Caco-2 (cell line): Measurements from ENCODE around the gene RNU1-1. TPM values are rescaled to one million over a fixed set of nuclear protein-coding genes. Genes with fewer than 3 reads are reported as not detected.
"Not testable (repeated sequence)": the region's sequence is repeated elsewhere in the genome, so short reads cannot be mapped to it uniquely, and the experiment has no call there.

Experiments used
- BruUV-seq: library from RNA; stranded (reverse); fragments of 400-500 nt; replicated peaks from 2 replicates; lab custom pipeline; 2021; lab: Mats Ljungman, UMichigan
- CTCF ChIA-PET: fragments of 300-600 bp; sonication (Branson Sonifier 250); formaldehyde crosslinking; loops from one replicate; lab custom pipeline; 2022; ENCODE audit warnings: antibody characterized with exemption; lab: Charles Lee
- POLR2A ChIA-PET: fragments of 300-600 bp; sonication (Branson Sonifier 250); formaldehyde crosslinking; loops from one replicate; lab custom pipeline; 2022; ENCODE audit warnings: antibody characterized with exemption; lab: Charles Lee
- DNase-seq, 2 experiments: peaks; one replicate each; pipeline versions ENCODE4 v3.0.0 to v3.0.0-alpha.2; 2020 to 2022
- H3K27me3 ChIP-seq: replicated peaks from 2 replicates; pipeline ENCODE4 v1.6.0; 2011; ENCODE audit warnings: low read length; ENCODE audit not compliant: control insufficient read depth, insufficient read depth
- H3K36me3 ChIP-seq: 2 replicates; pipeline ENCODE4 v1.5.1; 2011; ENCODE audit warnings: low read length; ENCODE audit not compliant: control insufficient read depth, insufficient read depth
- H3K4me1 ChIP-seq: fragments of 250-450 bp; sonication (Bioruptor Pico); 2 replicates; pipeline ENCODE4 v1.5.1; 2020; ENCODE audit warnings: mild to moderate bottlenecking
- H3K4me3 ChIP-seq: 2 replicates; pipeline ENCODE4 v1.5.1; 2011; ENCODE audit warnings: low read depth, mild to moderate bottlenecking, control low read depth, low read length
- H3K9me3 ChIP-seq: fragments of 250-450 bp; sonication (Bioruptor Pico); 2 replicates; pipeline ENCODE4 v1.5.1; 2020; ENCODE audit warnings: mild to moderate bottlenecking, moderate library complexity
- H3K27ac Mint-ChIP-seq: one replicate; pipeline ENCODE4 v1.8.0; 2022; ENCODE audit warnings: mixed read lengths; ENCODE audit not compliant: unreplicated experiment
- H3K27me3 Mint-ChIP-seq: one replicate; pipeline ENCODE4 v1.8.0; 2022; ENCODE audit warnings: mixed read lengths; ENCODE audit not compliant: insufficient read depth, unreplicated experiment
- H3K36me3 Mint-ChIP-seq: one replicate; pipeline ENCODE4 v1.8.0; 2022; ENCODE audit warnings: mild to moderate bottlenecking, mixed read lengths; ENCODE audit not compliant: insufficient read depth, unreplicated experiment
- H3K4me1 Mint-ChIP-seq: one replicate; pipeline ENCODE4 v1.8.0; 2022; ENCODE audit warnings: low read depth, mixed read lengths; ENCODE audit not compliant: unreplicated experiment
- H3K4me3 Mint-ChIP-seq: one replicate; pipeline ENCODE4 v1.8.0; 2022; ENCODE audit warnings: mild to moderate bottlenecking, moderate library complexity, mixed read lengths; ENCODE audit not compliant: unreplicated experiment
- H3K9me3 Mint-ChIP-seq: one replicate; pipeline ENCODE4 v1.8.0; 2022; ENCODE audit warnings: mixed read lengths; ENCODE audit not compliant: unreplicated experiment
- intact Hi-C: fragments of 100-400 bp; cut with micrococcal nuclease; formaldehyde crosslinking; loops from one replicate; pipeline ENCODE4 v1.10.0; 2022; ENCODE audit not compliant: unreplicated experiment
- total RNA-seq: library from RNA; stranded (reverse); gene quantifications from 2 replicates; pipeline ENCODE4 v1.2.3, GENCODE V29; 2022
- TF ChIP-seq, protein P1 (sequence below), 2 experiments: fragments of 200-600 bp in 1 of 2; IDR thresholded peaks; 1 replicate in 1 of 2; 2 replicates in 1 of 2; pipeline versions ENCODE4 v1.5.1 to v1.8.0; 2011 to 2022; ENCODE audit warnings: antibody characterized with exemption in 1 of 2, control low read depth in 1 of 2, inconsistent platforms in 1 of 2, low read depth in 1 of 2, low read length in 1 of 2, mild to moderate bottlenecking in 1 of 2, moderate library complexity in 1 of 2; ENCODE audit not compliant: insufficient read depth in 1 of 2, severe bottlenecking in 1 of 2, unreplicated experiment in 1 of 2

The RNU1-1 gene
- total RNA-seq, 1 experiment from 2014 or later, result 1,622 TPM

DNA sequence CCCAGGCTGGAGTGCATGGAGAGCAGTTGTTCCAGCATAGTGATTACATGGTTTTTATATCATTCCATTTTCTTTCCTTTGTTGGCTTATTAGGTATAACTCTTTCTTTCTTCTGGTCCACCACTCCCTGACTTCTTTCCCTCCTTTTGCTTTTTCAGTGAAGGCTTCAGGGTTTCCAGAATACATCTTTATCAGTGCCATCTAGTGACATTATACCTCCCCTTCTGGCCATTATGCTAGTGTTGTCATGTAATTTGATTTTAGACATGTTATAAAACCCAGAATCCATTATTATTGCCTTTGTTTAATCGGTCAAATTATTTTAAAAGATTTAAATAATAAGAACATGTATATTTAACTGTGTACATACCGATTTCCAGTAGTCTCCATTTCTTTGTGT lies 10.6 kb downstream of the RNU1-1 start:
- Histone ChIP-seq H3K9me3 (no peaks in the 10 kb centered on the region; the same call in 1 of the 2 replicates), H3K27me3 (no peaks in the 10 kb centered on the region), H3K36me3 (no peaks in the 10 kb centered on the region), H3K4me1 (no peaks in the 10 kb centered on the region), H3K4me3 (no peak overlapping the region)
- BruUV-seq, result no TSS peak
- Mint-ChIP-seq H3K36me3 (no peaks in the 10 kb centered on the region), H3K4me3 (no peak overlapping the region), H3K4me1 (no peaks in the 10 kb centered on the region), H3K27ac (no peak overlapping the region), H3K27me3 (no peaks in the 10 kb centered on the region), H3K9me3 (no peaks in the 10 kb centered on the region)
- DNase-seq, result no peak
- TF ChIP-seq, protein P1, sequence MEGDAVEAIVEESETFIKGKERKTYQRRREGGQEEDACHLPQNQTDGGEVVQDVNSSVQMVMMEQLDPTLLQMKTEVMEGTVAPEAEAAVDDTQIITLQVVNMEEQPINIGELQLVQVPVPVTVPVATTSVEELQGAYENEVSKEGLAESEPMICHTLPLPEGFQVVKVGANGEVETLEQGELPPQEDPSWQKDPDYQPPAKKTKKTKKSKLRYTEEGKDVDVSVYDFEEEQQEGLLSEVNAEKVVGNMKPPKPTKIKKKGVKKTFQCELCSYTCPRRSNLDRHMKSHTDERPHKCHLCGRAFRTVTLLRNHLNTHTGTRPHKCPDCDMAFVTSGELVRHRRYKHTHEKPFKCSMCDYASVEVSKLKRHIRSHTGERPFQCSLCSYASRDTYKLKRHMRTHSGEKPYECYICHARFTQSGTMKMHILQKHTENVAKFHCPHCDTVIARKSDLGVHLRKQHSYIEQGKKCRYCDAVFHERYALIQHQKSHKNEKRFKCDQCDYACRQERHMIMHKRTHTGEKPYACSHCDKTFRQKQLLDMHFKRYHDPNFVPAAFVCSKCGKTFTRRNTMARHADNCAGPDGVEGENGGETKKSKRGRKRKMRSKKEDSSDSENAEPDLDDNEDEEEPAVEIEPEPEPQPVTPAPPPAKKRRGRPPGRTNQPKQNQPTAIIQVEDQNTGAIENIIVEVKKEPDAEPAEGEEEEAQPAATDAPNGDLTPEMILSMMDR (IDR thresholded peaks at IDR 0.05; ENCODE audit: insufficient read depth in 1 of 2, low read depth in 1 of 2, low read length in 1 of 2, severe bottlenecking in 1 of 2, unreplicated experiment in 1 of 2), result no peak
- POLR2A ChIA-PET, result no interaction called here
- intact Hi-C loops, result no loop called here
- CTCF ChIA-PET, result no interaction called here

DNA sequence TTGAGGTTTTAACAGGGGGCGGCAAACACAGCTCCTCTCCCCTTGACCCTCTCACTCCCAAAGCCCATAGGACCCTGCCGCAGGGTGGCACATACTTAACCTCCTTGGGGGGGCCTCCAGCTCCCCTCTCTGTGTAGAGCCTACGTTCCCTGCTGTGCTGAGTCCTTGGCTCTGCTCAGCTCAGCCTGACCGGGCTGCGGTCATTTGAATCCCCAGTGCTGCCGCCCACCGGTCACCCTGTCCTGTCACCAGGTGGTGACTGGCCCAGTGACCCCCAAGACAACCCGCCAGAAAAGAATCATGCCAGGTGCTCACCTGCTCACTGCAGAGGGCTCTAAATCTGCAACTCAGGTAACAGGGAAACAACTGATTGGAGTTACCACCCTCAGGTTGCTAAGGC lies 12.6 kb downstream of the RNU1-1 start:
- H3K9me3 Mint-ChIP-seq, H3K36me3 ChIP-seq, intact Hi-C loops, H3K9me3 ChIP-seq, POLR2A ChIA-PET, H3K27me3 Mint-ChIP-seq, H3K4me1 Mint-ChIP-seq, CTCF ChIA-PET, BruUV-seq, H3K36me3 Mint-ChIP-seq, DNase-seq, H3K27ac Mint-ChIP-seq, H3K4me3 Mint-ChIP-seq, H3K27me3 ChIP-seq, H3K4me1 ChIP-seq, H3K4me3 ChIP-seq: not testable (repeated sequence)

DNA sequence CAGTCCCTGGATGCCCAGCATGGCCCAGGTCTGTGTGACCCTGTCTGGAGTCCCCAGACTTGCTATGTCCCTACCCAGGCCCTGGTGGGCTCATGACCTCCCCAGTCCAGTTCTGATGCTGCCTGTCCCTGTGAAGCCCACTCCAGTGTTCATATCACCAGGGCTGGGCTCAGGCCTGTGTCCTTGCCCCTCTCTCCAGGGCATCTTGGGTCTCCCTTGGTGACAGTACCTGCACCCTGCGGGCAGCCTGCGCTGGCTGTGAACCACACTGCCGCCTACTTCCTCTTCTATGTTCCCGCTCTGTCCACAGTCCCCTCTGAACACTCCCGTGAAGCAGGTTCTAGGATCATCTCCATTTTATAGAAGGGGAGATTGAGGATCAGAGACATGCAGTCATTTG lies 13.1 kb downstream of the RNU1-1 start:
- POLR2A ChIA-PET, result not testable (repeated sequence)

DNA sequence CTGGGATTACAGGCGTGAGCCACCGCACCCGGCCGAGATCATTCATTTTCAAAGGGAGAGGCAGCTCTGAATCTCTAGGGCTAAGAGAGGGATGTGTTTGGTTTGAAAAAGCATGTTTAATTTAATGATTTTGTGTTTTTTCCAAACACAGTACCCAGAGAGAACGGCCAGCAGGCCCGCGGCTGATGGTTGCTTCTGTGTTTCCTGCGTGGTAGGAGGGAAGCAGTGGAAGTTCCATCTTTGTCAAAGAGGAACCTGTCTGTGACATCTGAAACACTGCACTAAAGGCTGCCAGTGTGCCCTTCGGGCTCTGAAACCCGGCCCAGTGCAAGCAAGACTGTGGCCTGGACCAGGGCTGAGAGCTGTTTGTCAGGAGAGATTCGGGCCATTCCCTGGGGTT lies 13.6 kb downstream of the RNU1-1 start:
- BruUV-seq, H3K27ac Mint-ChIP-seq, H3K27me3 ChIP-seq, H3K36me3 ChIP-seq, POLR2A ChIA-PET, H3K9me3 Mint-ChIP-seq, H3K27me3 Mint-ChIP-seq, H3K36me3 Mint-ChIP-seq, DNase-seq, H3K4me1 ChIP-seq, intact Hi-C loops, H3K4me1 Mint-ChIP-seq, H3K4me3 Mint-ChIP-seq, H3K4me3 ChIP-seq, H3K9me3 ChIP-seq: not testable (repeated sequence)
- CTCF ChIA-PET, result interaction anchor here (0.7 kb wide), 1 partner anchor 400 kb away, joined by 6 read pairs; no protein-coding TSS in a partner anchor

More for the DNA sequence above, 13.1 kb downstream of the RNU1-1 start:
- CTCF ChIA-PET, H3K36me3 ChIP-seq, H3K27me3 ChIP-seq, H3K9me3 ChIP-seq, DNase-seq, H3K4me1 Mint-ChIP-seq, H3K27me3 Mint-ChIP-seq, BruUV-seq, H3K4me3 Mint-ChIP-seq, H3K36me3 Mint-ChIP-seq, H3K4me3 ChIP-seq, H3K4me1 ChIP-seq, H3K27ac Mint-ChIP-seq, H3K9me3 Mint-ChIP-seq, intact Hi-C loops: not testable (repeated sequence)
